Astrocyte (in vitro differentiated cells and primary cell): ENCODE results near the gene BTLA.

Experiments
- EZH2 ChIP-seq: IDR thresholded peaks from 2 replicates; pipeline ENCODE4 v1.6.1; 2012; ENCODE audit warnings: mild to moderate bottlenecking, low read length, inconsistent platforms; ENCODE audit not compliant: insufficient read depth
- TF ChIP-seq, protein P1 (sequence below): IDR thresholded peaks from 2 replicates; pipeline ENCODE4 v1.5.1; 2011; ENCODE audit warnings: low read depth, mild to moderate bottlenecking, inconsistent platforms, low read length, moderate library complexity; ENCODE audit not compliant: insufficient read depth

DNA sequence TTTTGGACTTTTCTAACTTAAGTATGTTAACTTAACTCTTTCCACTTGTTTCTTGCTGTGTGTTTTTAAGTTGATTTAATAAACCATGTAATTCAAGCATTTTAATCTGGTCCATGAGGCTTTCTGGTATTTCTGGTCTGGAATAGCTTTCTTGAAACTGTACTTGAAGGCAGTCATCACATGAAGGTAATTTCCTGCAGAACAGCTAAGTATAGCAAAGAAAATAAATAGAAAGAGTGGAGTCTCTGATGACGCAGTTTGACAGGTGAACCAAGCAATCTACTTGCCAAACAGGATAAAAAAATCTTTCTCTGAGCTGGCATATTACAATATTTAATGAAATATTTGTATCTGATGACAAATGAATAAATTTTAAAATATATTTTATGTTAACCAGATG is 74.9 kb downstream of the BTLA start:
- TF ChIP-seq, protein P1, sequence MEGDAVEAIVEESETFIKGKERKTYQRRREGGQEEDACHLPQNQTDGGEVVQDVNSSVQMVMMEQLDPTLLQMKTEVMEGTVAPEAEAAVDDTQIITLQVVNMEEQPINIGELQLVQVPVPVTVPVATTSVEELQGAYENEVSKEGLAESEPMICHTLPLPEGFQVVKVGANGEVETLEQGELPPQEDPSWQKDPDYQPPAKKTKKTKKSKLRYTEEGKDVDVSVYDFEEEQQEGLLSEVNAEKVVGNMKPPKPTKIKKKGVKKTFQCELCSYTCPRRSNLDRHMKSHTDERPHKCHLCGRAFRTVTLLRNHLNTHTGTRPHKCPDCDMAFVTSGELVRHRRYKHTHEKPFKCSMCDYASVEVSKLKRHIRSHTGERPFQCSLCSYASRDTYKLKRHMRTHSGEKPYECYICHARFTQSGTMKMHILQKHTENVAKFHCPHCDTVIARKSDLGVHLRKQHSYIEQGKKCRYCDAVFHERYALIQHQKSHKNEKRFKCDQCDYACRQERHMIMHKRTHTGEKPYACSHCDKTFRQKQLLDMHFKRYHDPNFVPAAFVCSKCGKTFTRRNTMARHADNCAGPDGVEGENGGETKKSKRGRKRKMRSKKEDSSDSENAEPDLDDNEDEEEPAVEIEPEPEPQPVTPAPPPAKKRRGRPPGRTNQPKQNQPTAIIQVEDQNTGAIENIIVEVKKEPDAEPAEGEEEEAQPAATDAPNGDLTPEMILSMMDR, result no peak
- no peak for TF ChIP-seq EZH2
